Smooth muscle cell (in vitro differentiated cells): ENCODE data around the gene PLP2. TPM values are rescaled to one million over a fixed set of nuclear protein-coding genes. Genes with fewer than 3 reads are reported as not detected.
A peak's percentile ranks its signal among the peaks of the same experiment; 100 is the strongest.
"Not testable (repeated sequence)": the region's sequence is repeated elsewhere in the genome, so short reads cannot be mapped to it uniquely, and the experiment has no call there.

ENCODE experiments used
- DNase-seq: peaks from one replicate; lab custom pipeline; 2025; ENCODE audit not compliant: unreplicated experiment; lab: John Stamatoyannopoulos, UW
- H2AFZ ChIP-seq: fragments of 200-600 bp; sonication (generic); 2 replicates; pipeline ENCODE4 v1.6.0; 2016; ENCODE audit warnings: antibody characterized with exemption, low read depth, mild to moderate bottlenecking
- H3F3A ChIP-seq: fragments of 200-600 bp; sonication (generic); 2 replicates; pipeline ENCODE4 v1.6.0; 2017; ENCODE audit warnings: antibody characterized with exemption, low read depth
- H3K27ac ChIP-seq: fragments of 200-600 bp; sonication (generic); 2 replicates; pipeline ENCODE4 v1.5.1; 2016; ENCODE audit warnings: low read depth, mild to moderate bottlenecking
- H3K27me3 ChIP-seq: fragments of 200-600 bp; sonication (generic); 2 replicates; pipeline ENCODE4 v1.6.1; 2016; ENCODE audit warnings: low read depth, mild to moderate bottlenecking
- H3K36me3 ChIP-seq: fragments of 200-600 bp; sonication (generic); 2 replicates; pipeline ENCODE4 v1.5.1; 2016; ENCODE audit warnings: low read depth
- H3K4me1 ChIP-seq: fragments of 200-600 bp; sonication (generic); 2 replicates; pipeline ENCODE4 v1.5.1; 2016; ENCODE audit warnings: low read depth
- H3K4me2 ChIP-seq: fragments of 200-600 bp; sonication (generic); 2 replicates; pipeline ENCODE4 v1.6.0; 2016; ENCODE audit warnings: mild to moderate bottlenecking
- H3K4me3 ChIP-seq: fragments of 200-600 bp; sonication (generic); 2 replicates; pipeline ENCODE4 v1.5.1; 2016; ENCODE audit warnings: mild to moderate bottlenecking
- H3K79me2 ChIP-seq: fragments of 200-600 bp; sonication (generic); 2 replicates; pipeline ENCODE4 v1.6.0; 2016; ENCODE audit warnings: low read depth, mild to moderate bottlenecking
- H3K9ac ChIP-seq: fragments of 200-600 bp; sonication (generic); 2 replicates; pipeline ENCODE4 v1.6.0; 2016; ENCODE audit warnings: low read depth
- H3K9me3 ChIP-seq: fragments of 200-600 bp; sonication (generic); replicated peaks from 2 replicates; pipeline ENCODE4 v1.5.1; 2016; ENCODE audit warnings: low read depth
- H4K20me1 ChIP-seq: fragments of 200-600 bp; sonication (generic); 2 replicates; pipeline ENCODE4 v1.6.0; 2016; ENCODE audit warnings: low read depth
- CTCF ChIP-seq: fragments of 200-600 bp; sonication (generic); IDR thresholded peaks from 2 replicates; pipeline ENCODE4 v1.5.1; 2017; ENCODE audit warnings: borderline replicate concordance, mild to moderate bottlenecking, antibody characterized with exemption; ENCODE audit not compliant: insufficient read depth, poor library complexity, severe bottlenecking
- WGBS: methylation state at CpG from one replicate; pipeline ENCODE4 v1.1.7; 2016; ENCODE audit warnings: low lambda C conversion rate; 5-methylcytosine and 5-hydroxymethylcytosine counted together
- polyA plus RNA-seq: library from polyadenylated mRNA; unstranded; fragments of >200 nt; fragmentation: Nextera tagmentation; extraction: Ambion mirVana; gene quantifications from 2 replicates; pipeline ENCODE4 v1.2.1, GENCODE V29; 2016
- total RNA-seq: library from RNA; depleted of rRNA; stranded (reverse); fragments of >200 nt; gene quantifications from 2 replicates; pipeline ENCODE4 v1.2.3, GENCODE V29; 2014

PLP2 gene, protein sequence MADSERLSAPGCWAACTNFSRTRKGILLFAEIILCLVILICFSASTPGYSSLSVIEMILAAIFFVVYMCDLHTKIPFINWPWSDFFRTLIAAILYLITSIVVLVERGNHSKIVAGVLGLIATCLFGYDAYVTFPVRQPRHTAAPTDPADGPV
- total RNA-seq = 114 and 190 TPM in 2 replicates
- 237 and 295 TPM in 2 replicates for polyA plus RNA-seq

DNA sequence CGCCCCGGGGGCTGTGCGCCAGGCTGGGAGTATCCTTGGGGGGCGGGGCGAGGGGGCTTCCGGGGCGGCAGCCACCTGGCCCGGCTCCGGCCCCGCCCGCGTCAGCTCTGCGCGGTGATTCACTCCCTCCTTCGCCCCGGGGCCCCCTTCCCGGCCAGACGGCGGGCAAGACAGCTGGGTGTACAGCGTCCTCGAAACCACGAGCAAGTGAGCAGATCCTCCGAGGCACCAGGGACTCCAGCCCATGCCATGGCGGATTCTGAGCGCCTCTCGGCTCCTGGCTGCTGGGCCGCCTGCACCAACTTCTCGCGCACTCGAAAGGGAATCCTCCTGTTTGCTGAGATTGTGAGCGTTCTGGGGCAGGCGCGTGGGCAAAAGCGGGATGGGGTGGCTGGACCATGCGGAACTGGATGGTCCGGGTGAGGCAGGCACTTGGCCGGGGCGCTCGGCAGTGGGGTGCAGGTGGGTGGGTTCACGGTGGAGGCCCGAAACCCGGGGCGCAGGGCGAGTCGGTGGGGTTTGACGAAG is at the start of gene PLP2:
TSS of gene PLP2 (plus strand) at position 147 of the 528 bp plus-strand sequence. CDS start at position 250, 103 bp downstream.
- H3F3A ChIP-seq = peaks cover 4% of the 10 kb centered on the region
- H3K4me2 ChIP-seq = peak within 1 kb of the TSS; percentile 86
- peak within 1 kb of the TSS; percentile 57 for H3K9ac ChIP-seq
- peaks cover 10% of the 10 kb centered on the region for H4K20me1 ChIP-seq
- 46% methylated on average over 40 of the region's 46 CpGs for WGBS
- H3K79me2 ChIP-seq = peaks cover 13% of the 10 kb centered on the region
- no peaks in the 10 kb centered on the region for H3K36me3 ChIP-seq
- peak within 1 kb of the TSS; percentile 67 for H3K27ac ChIP-seq
- no peaks in the 10 kb centered on the region for H3K9me3 ChIP-seq
- peaks cover 4% of the 10 kb centered on the region for H3K4me1 ChIP-seq
- H3K4me3 ChIP-seq = peak within 1 kb of the TSS; percentile 61
- DNase-seq = peak; percentile 12
- H3K27me3 ChIP-seq = no peaks in the 10 kb centered on the region
- H2AFZ ChIP-seq = no peak within 1 kb of the TSS
- no peak for TF ChIP-seq CTCF

DNA sequence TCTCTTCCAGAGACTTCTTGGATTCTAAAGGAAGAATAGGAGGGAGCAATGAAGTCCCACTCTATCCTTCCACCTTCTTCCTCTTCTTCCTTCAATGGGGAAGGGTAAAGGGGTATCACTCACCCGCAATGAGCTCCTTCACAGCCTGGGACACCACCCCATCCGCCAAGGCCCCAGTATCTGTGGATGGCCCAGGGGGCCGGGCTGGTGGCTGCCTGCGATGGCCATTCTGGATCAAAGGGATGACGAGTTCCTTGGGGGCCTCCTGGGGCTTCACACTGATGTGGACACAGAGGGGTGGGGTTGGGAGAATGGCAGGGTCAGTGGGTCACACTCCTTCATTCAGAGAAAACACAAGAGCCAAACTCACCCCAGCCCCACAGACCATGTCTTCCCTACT is 49.2 kb upstream of the PLP2 start:
- no peaks in the 10 kb centered on the region for H3K36me3 ChIP-seq
- H3K4me3 ChIP-seq = peak overlapping the region; percentile 63
- no peak for TF ChIP-seq CTCF
- H2AFZ ChIP-seq = no peak overlapping the region
- peak overlapping the region; percentile 85 for H3K4me2 ChIP-seq
- H3F3A ChIP-seq = no peaks in the 10 kb centered on the region
- 79% methylated on average over 5 of the region's 5 CpGs for WGBS
- H4K20me1 ChIP-seq = no peaks in the 10 kb centered on the region
- H3K9me3 ChIP-seq = no peaks in the 10 kb centered on the region
- no peak overlapping the region for H3K27ac ChIP-seq
- peak overlapping the region; percentile 90 for H3K9ac ChIP-seq
- no peak for DNase-seq
- peaks cover 9% of the 10 kb centered on the region for H3K79me2 ChIP-seq
- no peaks in the 10 kb centered on the region for H3K4me1 ChIP-seq
- no peaks in the 10 kb centered on the region for H3K27me3 ChIP-seq

DNA sequence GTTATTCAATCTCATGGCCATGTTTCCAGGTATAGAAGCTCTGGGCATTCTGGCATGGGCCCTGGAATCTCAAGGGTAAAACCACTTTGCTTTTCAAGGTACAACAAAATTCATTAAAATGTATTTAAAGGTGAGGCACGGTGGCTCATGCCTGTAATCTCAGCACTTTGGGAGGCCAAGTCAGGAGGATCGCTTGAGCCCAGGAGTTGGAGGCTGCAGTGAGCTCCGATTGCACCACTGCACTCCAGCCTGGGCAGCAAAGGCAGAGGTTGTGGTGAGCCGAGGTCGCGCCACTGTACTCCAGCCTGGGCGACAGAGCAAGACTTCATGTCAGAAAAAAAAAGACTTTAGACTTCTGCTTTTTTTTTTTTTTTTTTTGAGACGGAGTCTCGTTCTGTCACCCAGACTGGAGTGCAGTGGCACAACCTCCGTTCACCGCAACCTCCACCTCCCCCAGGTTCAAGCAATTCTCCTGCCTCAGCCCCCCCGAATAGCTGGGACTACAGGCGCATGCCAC is 43.9 kb upstream of the PLP2 start:
- H2AFZ ChIP-seq, H3K79me2 ChIP-seq, H3K27me3 ChIP-seq, H3K36me3 ChIP-seq, DNase-seq, H3K4me1 ChIP-seq, H3K4me2 ChIP-seq, H4K20me1 ChIP-seq, H3K9me3 ChIP-seq, H3K9ac ChIP-seq, H3K4me3 ChIP-seq, H3K27ac ChIP-seq, H3F3A ChIP-seq: not testable (repeated sequence)
- WGBS = 92% methylated on average over 13 of the region's 13 CpGs

DNA sequence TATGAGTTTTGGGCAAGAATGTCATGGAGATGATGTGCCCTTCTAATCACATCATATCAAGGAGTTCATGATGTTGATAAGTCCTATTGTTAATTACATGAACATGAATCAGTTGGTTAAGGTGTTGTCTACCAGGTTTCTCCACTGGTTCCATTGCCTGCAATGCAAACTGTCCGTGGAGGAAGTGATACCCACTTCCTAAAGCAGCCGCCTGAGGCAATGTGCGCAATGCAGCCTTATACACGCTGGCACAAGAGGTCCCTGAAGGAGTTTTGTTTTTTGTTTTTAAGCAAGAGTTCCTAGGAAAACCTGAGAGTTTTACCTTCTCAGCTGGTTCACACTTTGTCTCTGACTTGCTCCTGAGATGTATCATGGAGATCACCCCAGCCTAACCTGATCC is 42.3 kb upstream of the PLP2 start:
- Histone ChIP-seq H3K27me3 (no peaks in the 10 kb centered on the region), H3K4me1 (no peaks in the 10 kb centered on the region), H3K79me2 (no peaks in the 10 kb centered on the region), H3K27ac (no peak overlapping the region), H3K36me3 (no peaks in the 10 kb centered on the region), H3K9ac (no peak overlapping the region), H3K4me2 (no peak overlapping the region), H3K9me3 (no peaks in the 10 kb centered on the region), H3F3A (no peaks in the 10 kb centered on the region), H3K4me3 (no peak overlapping the region), H2AFZ (no peak overlapping the region), H4K20me1 (no peaks in the 10 kb centered on the region)
- 83% methylated on average over 4 of the region's 4 CpGs for WGBS
- no peak for DNase-seq
- no peak for TF ChIP-seq CTCF

GRCh38 chrX:49132275-49132674 is 39.4 kb upstream of the PLP2 start:
- not testable (repeated sequence) for H3K9me3 ChIP-seq, H3K4me2 ChIP-seq, H3K27me3 ChIP-seq, H2AFZ ChIP-seq, H3K4me3 ChIP-seq, H3F3A ChIP-seq, H3K9ac ChIP-seq, H3K36me3 ChIP-seq, H3K27ac ChIP-seq, H3K4me1 ChIP-seq, DNase-seq, H4K20me1 ChIP-seq, H3K79me2 ChIP-seq
- 95% methylated on average over 7 of the region's 7 CpGs for WGBS
